BLaER1 (cell line): ENCODE results near the gene FNTB.

Experiments
- H3K27ac ChIP-seq: shearing (Covaris generic); formaldehyde crosslinking; 2 replicates; pipeline ENCODE4 v1.8.1; 2022
- H3K27me3 ChIP-seq: shearing (Covaris generic); formaldehyde crosslinking; 2 replicates; pipeline ENCODE4 v1.8.1; 2022
- H3K36me3 ChIP-seq: shearing (Covaris generic); formaldehyde crosslinking; 2 replicates; pipeline ENCODE4 v1.8.1; 2022
- H3K4me1 ChIP-seq: shearing (Covaris generic); formaldehyde crosslinking; 2 replicates; pipeline ENCODE4 v1.8.1; 2022
- H3K4me2 ChIP-seq: shearing (Covaris generic); formaldehyde crosslinking; 2 replicates; pipeline ENCODE4 v1.8.1; 2022
- H3K4me3 ChIP-seq: shearing (Covaris generic); formaldehyde crosslinking; 2 replicates; pipeline ENCODE4 v1.8.1; 2022
- H3K9ac ChIP-seq: shearing (Covaris generic); formaldehyde crosslinking; 2 replicates; pipeline ENCODE4 v1.8.1; 2022
- H3K9me3 ChIP-seq: shearing (Covaris generic); formaldehyde crosslinking; 2 replicates; pipeline ENCODE4 v1.8.1; 2022
- H4K20me1 ChIP-seq: shearing (Covaris generic); formaldehyde crosslinking; 2 replicates; pipeline ENCODE4 v1.8.1; 2022
- Cebpa-rat ChIP-seq: shearing (Covaris generic); IDR thresholded peaks from 2 replicates; pipeline ENCODE4 v1.8.1; 2022

FNTB gene

GRCh38 chr14:65057695-65058094, 71.0 kb downstream of the FNTB start:
- no peak overlapping the region for H3K27ac ChIP-seq
- H3K9ac ChIP-seq: no peak overlapping the region

DNA sequence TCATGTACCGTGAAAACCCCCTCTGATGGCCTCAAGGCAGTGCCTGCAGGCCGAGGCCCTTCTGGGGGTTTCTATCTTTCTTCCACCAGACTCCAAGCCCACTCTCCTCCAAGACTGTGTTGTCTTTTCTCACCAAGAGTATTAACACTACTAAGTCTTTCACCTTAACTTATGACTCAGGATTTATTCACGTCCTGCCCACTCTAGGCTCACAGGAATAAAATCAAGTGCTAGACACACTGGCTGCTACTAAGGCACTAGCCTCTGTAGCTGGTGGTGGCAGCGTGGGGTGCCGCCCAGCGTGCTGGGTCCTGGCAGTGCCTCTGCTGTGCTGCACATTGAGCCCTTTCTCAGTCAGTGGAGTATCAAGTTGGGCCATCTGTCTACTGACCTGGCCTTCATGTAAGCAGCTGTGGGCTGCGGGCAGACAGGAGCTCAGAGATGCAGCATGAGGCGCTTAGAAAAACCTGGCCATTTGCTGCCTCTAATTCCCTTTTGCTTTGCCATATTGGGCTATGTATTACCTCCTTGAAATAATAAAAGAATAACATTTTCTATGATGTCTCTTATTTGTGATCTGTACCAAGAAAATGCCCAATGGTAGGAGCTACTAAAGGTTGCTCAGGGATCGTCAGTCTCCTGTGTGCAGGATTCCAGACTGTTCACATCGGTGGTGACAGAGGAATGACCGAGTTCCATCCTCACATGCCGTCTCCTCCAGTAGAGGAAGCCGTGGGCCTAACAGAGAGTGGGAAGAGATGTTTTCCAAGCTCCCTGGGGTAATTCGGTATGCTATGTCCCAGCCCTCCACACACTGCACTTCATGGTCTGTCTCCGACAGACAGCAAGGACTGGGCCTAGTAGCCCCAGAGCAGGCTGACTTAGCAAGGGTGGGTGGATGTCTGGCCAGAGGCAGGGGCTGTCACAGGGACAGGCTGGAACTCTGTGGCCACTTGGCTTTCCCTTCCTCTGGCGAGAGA, 75.7 kb downstream of the FNTB start:
- Histone ChIP-seq H3K4me2 (no peak overlapping the region), H3K9me3 (no peaks in the 10 kb centered on the region), H3K27ac (no peak overlapping the region), H3K36me3 (peaks cover 94% of the 10 kb centered on the region), H3K4me3 (no peak overlapping the region), H4K20me1 (no peaks in the 10 kb centered on the region), H3K4me1 (no peaks in the 10 kb centered on the region), H3K27me3 (no peaks in the 10 kb centered on the region), H3K9ac (no peak overlapping the region)
- no peak for TF ChIP-seq Cebpa-rat

More at GRCh38 chr14:65057695-65058094, 71.0 kb downstream of the FNTB start:
- TF ChIP-seq Cebpa-rat: no peak
- Histone ChIP-seq H3K36me3 (peaks cover 60% of the 10 kb centered on the region), H3K4me3 (no peak overlapping the region), H3K4me1 (peaks cover 46% of the 10 kb centered on the region), H3K27me3 (no peaks in the 10 kb centered on the region), H4K20me1 (no peaks in the 10 kb centered on the region), H3K9me3 (no peaks in the 10 kb centered on the region), H3K4me2 (no peak overlapping the region)

- H3K27ac ChIP-seq: no peak overlapping the region
- no peak overlapping the region for H3K9ac ChIP-seq
- H3K36me3 ChIP-seq: peaks cover 96% of the 10 kb centered on the region
- no peaks in the 10 kb centered on the region for H3K4me1 ChIP-seq
- no peak for TF ChIP-seq Cebpa-rat
- H4K20me1 ChIP-seq: peaks cover 21% of the 10 kb centered on the region
- no peaks in the 10 kb centered on the region for H3K27me3 ChIP-seq
- no peaks in the 10 kb centered on the region for H3K9me3 ChIP-seq
- H3K4me2 ChIP-seq: no peak overlapping the region
- no peak overlapping the region for H3K4me3 ChIP-seq
These were observed 79.0 kb downstream of the FNTB start for GRCh38 chr14:65065719-65066118.

DNA sequence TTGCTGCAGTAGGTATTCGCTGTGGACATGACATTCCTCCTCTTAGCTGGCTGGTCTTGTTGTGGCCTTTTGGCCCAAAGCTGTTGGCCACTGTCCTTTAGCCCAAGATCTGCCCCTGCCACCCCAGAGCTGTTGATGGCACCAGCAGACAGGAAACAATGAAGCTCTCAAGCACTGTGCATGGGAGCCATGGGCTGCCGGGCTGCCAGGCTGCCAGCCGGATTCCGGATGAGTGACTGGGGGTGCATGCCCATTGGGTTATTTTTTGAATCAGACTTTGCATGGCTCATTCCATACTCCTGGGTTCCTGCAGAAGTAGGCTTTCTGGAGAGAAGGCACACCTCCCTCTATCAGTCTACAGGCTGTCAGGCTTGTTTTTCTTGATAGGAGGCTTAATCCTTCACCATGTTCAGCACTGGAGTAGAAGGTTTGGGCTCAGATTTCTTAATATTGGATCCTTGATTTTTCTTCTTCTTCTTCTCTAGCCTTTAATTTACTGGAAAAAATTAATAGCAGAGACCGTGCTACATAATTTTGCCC, 83.2 kb downstream of the FNTB start:
- H3K36me3 ChIP-seq: peaks cover 95% of the 10 kb centered on the region
- no peak overlapping the region for H3K27ac ChIP-seq
- H3K9me3 ChIP-seq: no peaks in the 10 kb centered on the region
- peaks cover 57% of the 10 kb centered on the region for H4K20me1 ChIP-seq
- H3K4me1 ChIP-seq: peaks cover 7% of the 10 kb centered on the region
- no peak overlapping the region for H3K9ac ChIP-seq
- no peaks in the 10 kb centered on the region for H3K27me3 ChIP-seq
- H3K4me3 ChIP-seq: no peak overlapping the region
- TF ChIP-seq Cebpa-rat: no peak
- no peak overlapping the region for H3K4me2 ChIP-seq

DNA sequence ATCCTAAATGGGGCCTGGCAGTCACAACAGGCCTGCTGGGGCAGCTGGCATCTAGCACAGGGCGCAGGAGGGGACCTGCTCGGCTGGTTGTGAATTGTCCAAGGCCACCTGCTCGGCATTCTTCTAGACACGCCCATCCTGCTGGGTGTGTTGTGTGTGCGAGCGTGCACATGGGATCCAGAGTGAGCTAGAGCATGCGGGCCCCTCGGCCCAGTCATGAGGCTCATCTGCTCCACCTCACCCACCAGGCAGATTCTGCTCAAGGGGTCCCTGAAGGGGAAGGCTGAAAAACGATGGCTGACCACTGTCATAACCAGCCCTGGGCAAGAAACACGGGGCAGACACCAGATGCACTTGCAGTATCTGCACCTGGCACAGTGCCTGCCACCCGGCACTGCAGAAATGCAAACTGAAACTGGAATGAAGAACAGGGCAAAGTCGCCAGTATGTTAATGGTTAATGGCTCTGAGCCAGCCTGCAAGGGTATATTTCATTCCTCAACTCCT, 83.8 kb downstream of the FNTB start:
- Histone ChIP-seq H3K9ac (no peak overlapping the region), H3K27me3 (no peaks in the 10 kb centered on the region), H3K27ac (no peak overlapping the region), H3K4me1 (peaks cover 13% of the 10 kb centered on the region), H3K4me3 (no peak overlapping the region), H3K36me3 (peaks cover 95% of the 10 kb centered on the region), H3K4me2 (no peak overlapping the region), H4K20me1 (peaks cover 63% of the 10 kb centered on the region), H3K9me3 (no peaks in the 10 kb centered on the region)
- no peak for TF ChIP-seq Cebpa-rat

DNA sequence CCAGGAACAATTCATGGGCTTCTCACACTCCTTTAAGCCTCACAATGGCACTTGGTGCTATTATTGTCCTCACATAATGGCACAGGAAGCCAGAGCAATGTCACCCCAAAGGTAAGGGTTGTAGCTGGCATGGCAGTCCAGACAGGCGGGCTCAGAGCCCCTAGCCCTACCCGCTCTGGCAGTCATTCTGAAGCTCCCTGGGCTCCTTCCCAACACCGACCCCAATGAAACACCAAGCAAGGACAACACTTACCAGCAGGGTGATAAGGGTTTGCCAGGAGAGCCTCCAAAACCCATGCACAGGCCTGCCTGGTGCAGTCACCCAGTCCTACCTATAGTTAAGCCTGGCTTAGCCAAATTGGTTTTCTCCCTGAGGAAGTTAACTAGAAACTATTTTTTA, 84.8 kb downstream of the FNTB start:
- TF ChIP-seq Cebpa-rat: no peak
- Histone ChIP-seq H3K4me1 (peaks cover 23% of the 10 kb centered on the region), H3K4me2 (no peak overlapping the region), H3K4me3 (no peak overlapping the region), H3K9me3 (no peaks in the 10 kb centered on the region), H3K36me3 (peaks cover 95% of the 10 kb centered on the region), H3K27ac (no peak overlapping the region), H4K20me1 (peaks cover 73% of the 10 kb centered on the region), H3K9ac (no peak overlapping the region), H3K27me3 (no peaks in the 10 kb centered on the region)

GRCh38 chr14:65072256-65072655, 85.6 kb downstream of the FNTB start:
- Histone ChIP-seq H3K9ac (no peak overlapping the region), H3K4me2 (no peak overlapping the region), H3K27ac (no peak overlapping the region), H3K36me3 (peaks cover 96% of the 10 kb centered on the region), H4K20me1 (peaks cover 80% of the 10 kb centered on the region), H3K9me3 (no peaks in the 10 kb centered on the region), H3K4me1 (peaks cover 23% of the 10 kb centered on the region), H3K4me3 (no peak overlapping the region), H3K27me3 (no peaks in the 10 kb centered on the region)
- TF ChIP-seq Cebpa-rat: no peak

GRCh38 chr14:65072937-65073336, 86.2 kb downstream of the FNTB start:
- no peak for TF ChIP-seq Cebpa-rat
- H4K20me1 ChIP-seq: peaks cover 84% of the 10 kb centered on the region
- no peak overlapping the region for H3K4me3 ChIP-seq
- no peaks in the 10 kb centered on the region for H3K9me3 ChIP-seq
- peaks cover 23% of the 10 kb centered on the region for H3K4me1 ChIP-seq
- H3K27ac ChIP-seq: no peak overlapping the region
- peaks cover 96% of the 10 kb centered on the region for H3K36me3 ChIP-seq
- no peak overlapping the region for H3K4me2 ChIP-seq
- no peaks in the 10 kb centered on the region for H3K27me3 ChIP-seq
- no peak overlapping the region for H3K9ac ChIP-seq

DNA sequence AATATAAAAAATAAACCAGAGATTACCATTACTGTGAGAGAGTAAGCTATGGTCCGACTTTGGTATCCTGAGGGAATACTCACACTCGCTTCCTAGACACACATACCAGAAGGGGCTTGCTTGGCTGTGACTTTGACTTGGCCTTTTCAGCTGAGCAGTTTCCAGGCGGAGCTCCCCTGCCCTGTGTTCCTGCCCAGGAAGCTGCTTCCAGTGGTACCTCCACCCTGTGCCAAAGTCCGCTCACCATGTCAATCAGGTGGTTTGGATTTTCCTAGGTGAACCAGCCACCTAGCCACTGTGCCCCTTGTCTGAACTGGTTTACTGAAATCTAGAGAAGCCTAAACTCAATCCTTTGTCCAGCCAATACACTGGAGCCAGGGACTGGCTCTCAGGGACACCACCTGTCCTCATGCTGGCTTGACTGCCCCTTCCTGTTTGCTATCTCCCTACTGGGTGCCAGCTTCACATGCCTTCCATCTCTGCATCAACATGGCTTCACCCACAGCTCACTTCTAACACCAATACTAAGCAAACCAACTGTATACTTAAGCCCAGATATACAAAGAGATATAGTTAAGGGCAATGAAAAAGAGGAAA, 87.0 kb downstream of the FNTB start:
- Histone ChIP-seq H3K27ac (no peak overlapping the region), H3K27me3 (no peaks in the 10 kb centered on the region), H3K4me1 (peaks cover 23% of the 10 kb centered on the region), H3K4me3 (no peak overlapping the region), H3K4me2 (no peak overlapping the region), H3K9me3 (no peaks in the 10 kb centered on the region), H4K20me1 (peaks cover 89% of the 10 kb centered on the region), H3K36me3 (peaks cover 98% of the 10 kb centered on the region), H3K9ac (no peak overlapping the region)
- TF ChIP-seq Cebpa-rat: no peak
